Trophoblast cell (in vitro differentiated cells and primary cell): ENCODE measurements around the gene ENPP7.
A peak's percentile ranks its signal among the peaks of the same experiment; 100 is the strongest.

ENCODE experiments used
- DNase-seq, 2 donors: peaks; one replicate each; pipeline ENCODE4 v3.0.0-alpha.2; 2016
- H2AFZ ChIP-seq: 2 replicates; pipeline ENCODE4 v1.6.1; 2013; ENCODE audit warnings: low read length, moderate library complexity, mild to moderate bottlenecking; ENCODE audit not compliant: insufficient read depth, poor library complexity
- H2AK5ac ChIP-seq: 2 replicates; pipeline ENCODE4 v1.6.1; 2013; ENCODE audit warnings: mild to moderate bottlenecking, low read length
- H2BK120ac ChIP-seq: 2 replicates; pipeline ENCODE4 v1.6.1; 2013; ENCODE audit warnings: low read length, mild to moderate bottlenecking, moderate library complexity; ENCODE audit not compliant: insufficient read depth, poor library complexity
- H2BK12ac ChIP-seq: 2 replicates; pipeline ENCODE4 v1.6.1; 2013; ENCODE audit warnings: mild to moderate bottlenecking, low read length, moderate library complexity
- H2BK5ac ChIP-seq: 2 replicates; pipeline ENCODE4 v1.6.1; 2013; ENCODE audit warnings: low read length, low read depth, moderate library complexity, mild to moderate bottlenecking; ENCODE audit not compliant: poor library complexity
- H3K14ac ChIP-seq: 2 replicates; pipeline ENCODE4 v1.6.1; 2013; ENCODE audit warnings: mild to moderate bottlenecking, low read length
- H3K18ac ChIP-seq: 2 replicates; pipeline ENCODE4 v1.6.1; 2013; ENCODE audit warnings: mild to moderate bottlenecking, low read length
- H3K23ac ChIP-seq: 2 replicates; pipeline ENCODE4 v1.6.1; 2013; ENCODE audit warnings: low read length
- H3K27ac ChIP-seq: 2 replicates; pipeline ENCODE4 v1.5.1; 2013; ENCODE audit warnings: low read depth, mild to moderate bottlenecking, inconsistent platforms, low read length, moderate library complexity
- H3K27me3 ChIP-seq: 2 replicates; pipeline ENCODE4 v1.6.1; 2013; ENCODE audit warnings: inconsistent platforms, mild to moderate bottlenecking, low read length, moderate library complexity; ENCODE audit not compliant: insufficient read depth
- H3K36me3 ChIP-seq, 2 experiments: 1 replicate in 1 of 2; 2 replicates in 1 of 2; pipeline ENCODE4 v1.6.1; 2013; ENCODE audit warnings: low read length in 2 of 2, mild to moderate bottlenecking in 2 of 2, moderate library complexity in 1 of 2; ENCODE audit not compliant: insufficient read depth in 2 of 2, control insufficient read depth in 1 of 2
- H3K4ac ChIP-seq: 2 replicates; pipeline ENCODE4 v1.6.1; 2013; ENCODE audit warnings: low read depth, mild to moderate bottlenecking, low read length, moderate library complexity
- H3K4me1 ChIP-seq, 2 experiments: 1 replicate in 1 of 2; 2 replicates in 1 of 2; pipeline ENCODE4 v1.6.1; 2013; ENCODE audit warnings: low read length in 2 of 2, mild to moderate bottlenecking in 2 of 2, moderate library complexity in 1 of 2; ENCODE audit not compliant: insufficient read depth in 2 of 2, control insufficient read depth in 1 of 2
- H3K4me2 ChIP-seq: 2 replicates; pipeline ENCODE4 v1.6.1; 2013; ENCODE audit warnings: inconsistent platforms, mild to moderate bottlenecking, low read length, moderate library complexity
- H3K4me3 ChIP-seq: 2 replicates; pipeline ENCODE4 v1.5.1; 2013; ENCODE audit warnings: mild to moderate bottlenecking, low read depth, low read length, inconsistent platforms
- H3K79me1 ChIP-seq: one replicate; pipeline ENCODE4 v1.6.1; 2013; ENCODE audit warnings: low read length
- H3K79me2 ChIP-seq: 2 replicates; pipeline ENCODE4 v1.6.1; 2013; ENCODE audit warnings: low read length, mild to moderate bottlenecking; ENCODE audit not compliant: control insufficient read depth, insufficient read depth, poor library complexity
- H3K9ac ChIP-seq: 2 replicates; pipeline ENCODE4 v1.6.1; 2013; ENCODE audit warnings: mild to moderate bottlenecking, low read length
- H3K9me3 ChIP-seq: 2 replicates; pipeline ENCODE4 v1.6.1; 2013; ENCODE audit warnings: low read depth, mild to moderate bottlenecking, control low read depth, inconsistent platforms, low read length; ENCODE audit not compliant: insufficient read depth
- H4K12ac ChIP-seq: 2 replicates; pipeline ENCODE4 v1.6.1; 2013; ENCODE audit warnings: low read depth, mild to moderate bottlenecking, low read length, moderate library complexity
- H4K8ac ChIP-seq: 2 replicates; pipeline ENCODE4 v1.6.1; 2013; ENCODE audit warnings: low read depth, mild to moderate bottlenecking, low read length, moderate library complexity
- H4K91ac ChIP-seq: one replicate; pipeline ENCODE4 v1.6.1; 2013; ENCODE audit warnings: low read depth, mild to moderate bottlenecking, low read length, moderate library complexity
- WGBS: extraction: QIAGEN DNeasy Blood & Tissue Kit; methylation state at CpG from one replicate; pipeline ENCODE4 v1.1.7; 2013; ENCODE audit warnings: missing lambda C conversion rate; ENCODE audit not compliant: insufficient read length, insufficient coverage; ENCODE audit errors: extremely low coverage; 5-methylcytosine and 5-hydroxymethylcytosine counted together

ENPP7 gene

DNA sequence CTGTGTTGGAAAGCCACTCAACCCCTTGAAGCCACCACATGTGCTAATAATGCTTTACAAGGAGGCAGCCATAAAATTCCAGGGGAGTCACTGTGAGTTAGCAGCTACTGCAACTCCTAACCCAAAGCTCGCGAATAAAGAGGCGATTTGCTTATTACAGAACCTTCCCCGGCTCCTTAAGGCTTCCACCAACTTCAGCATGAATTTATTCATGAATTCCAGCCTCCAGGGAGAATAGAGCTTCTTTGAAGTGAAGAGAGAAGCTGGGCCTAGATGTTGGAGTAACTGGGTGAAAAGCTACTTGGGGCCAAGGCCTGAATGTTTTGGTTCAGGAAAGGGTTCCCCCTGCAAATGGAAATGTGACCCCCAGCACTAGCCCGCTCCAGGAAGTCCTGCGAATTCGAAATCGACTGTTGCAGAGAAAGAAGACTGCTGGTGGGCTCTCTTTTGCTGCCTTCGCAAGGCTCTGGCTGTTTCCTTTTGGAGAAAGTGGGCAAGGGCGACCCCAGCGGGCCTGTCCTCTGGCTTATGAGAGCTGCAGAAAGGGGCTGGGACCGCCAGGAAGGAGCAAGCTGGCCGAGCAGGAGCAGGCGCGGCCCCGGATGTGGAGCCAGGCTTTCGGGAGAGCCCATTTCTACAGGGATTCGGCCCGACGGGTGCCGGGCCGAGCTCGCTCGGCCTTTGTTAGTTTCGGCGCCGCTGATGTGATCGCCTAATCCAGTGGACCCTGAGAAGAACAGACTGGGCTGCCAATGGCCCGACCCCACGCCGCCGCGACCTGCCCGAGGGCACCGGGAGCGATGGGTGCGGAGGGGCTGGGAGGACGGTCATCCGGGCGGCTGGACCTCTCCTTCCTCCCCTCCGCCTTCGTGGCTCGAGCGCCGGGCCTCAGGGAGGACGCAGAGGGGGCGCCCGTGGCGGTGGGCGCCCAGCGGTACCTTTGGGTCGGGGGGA, 58.5 kb downstream of the ENPP7 start:
- H2BK12ac ChIP-seq = no peak overlapping the region
- H4K91ac ChIP-seq = no peak overlapping the region
- peaks cover 11 to 16% of the 10 kb centered on the region in 2 experiments for H3K36me3 ChIP-seq
- no peak overlapping the region for H3K27ac ChIP-seq
- no peak overlapping the region for H3K18ac ChIP-seq
- no peak overlapping the region for H3K4ac ChIP-seq
- no peak overlapping the region for H2BK5ac ChIP-seq
- H3K4me3 ChIP-seq = no peak overlapping the region
- H3K79me1 ChIP-seq = peaks cover 5% of the 10 kb centered on the region
- H3K23ac ChIP-seq = no peak overlapping the region
- no CpG with 5 or more reads among the region's 52 CpGs for WGBS
- peak overlapping the region; percentile 9 for H4K8ac ChIP-seq
- peak overlapping the region; percentile 49 for H3K4me2 ChIP-seq
- H4K12ac ChIP-seq = no peak overlapping the region
- H3K9ac ChIP-seq = no peak overlapping the region
- H3K79me2 ChIP-seq = no peaks in the 10 kb centered on the region
- H3K27me3 ChIP-seq = peaks cover 53% of the 10 kb centered on the region
- peaks cover 10% of the 10 kb centered on the region for H3K9me3 ChIP-seq
- no peak overlapping the region for H2BK120ac ChIP-seq
- peaks cover 6 to 13% of the 10 kb centered on the region in 2 experiments for H3K4me1 ChIP-seq
- H3K14ac ChIP-seq = no peak overlapping the region
- no peak for DNase-seq
- H2AK5ac ChIP-seq = no peak overlapping the region
- H2AFZ ChIP-seq = peak overlapping the region; percentile 77

GRCh38 chr17:79789943-79790804, 59.4 kb downstream of the ENPP7 start:
- H3K9me3 ChIP-seq = peaks cover 10% of the 10 kb centered on the region
- peak overlapping the region; percentile 49 for H3K4me2 ChIP-seq
- no peak overlapping the region for H2BK5ac ChIP-seq
- H2BK120ac ChIP-seq = no peak overlapping the region
- H3K14ac ChIP-seq = no peak overlapping the region
- no peak overlapping the region for H3K18ac ChIP-seq
- no peak overlapping the region for H3K27ac ChIP-seq
- H4K8ac ChIP-seq = peak overlapping the region; percentile 9
- WGBS = no CpG with 5 or more reads among the region's 74 CpGs
- no peak overlapping the region for H3K4ac ChIP-seq
- peak in 1 of 2 donors; percentile 27 for DNase-seq
- no peak overlapping the region for H3K4me3 ChIP-seq
- peak overlapping the region; percentile 77 for H2AFZ ChIP-seq
- H3K79me1 ChIP-seq = peaks cover 5% of the 10 kb centered on the region
- H4K91ac ChIP-seq = no peak overlapping the region
- H3K27me3 ChIP-seq = peaks cover 62% of the 10 kb centered on the region
- peaks cover 6 to 13% of the 10 kb centered on the region in 2 experiments for H3K4me1 ChIP-seq
- H2AK5ac ChIP-seq = no peak overlapping the region
- peaks cover 6 to 7% of the 10 kb centered on the region in 2 experiments for H3K36me3 ChIP-seq
- no peak overlapping the region for H3K23ac ChIP-seq
- no peak overlapping the region for H3K9ac ChIP-seq
- no peaks in the 10 kb centered on the region for H3K79me2 ChIP-seq
- H2BK12ac ChIP-seq = no peak overlapping the region
- H4K12ac ChIP-seq = no peak overlapping the region

DNA sequence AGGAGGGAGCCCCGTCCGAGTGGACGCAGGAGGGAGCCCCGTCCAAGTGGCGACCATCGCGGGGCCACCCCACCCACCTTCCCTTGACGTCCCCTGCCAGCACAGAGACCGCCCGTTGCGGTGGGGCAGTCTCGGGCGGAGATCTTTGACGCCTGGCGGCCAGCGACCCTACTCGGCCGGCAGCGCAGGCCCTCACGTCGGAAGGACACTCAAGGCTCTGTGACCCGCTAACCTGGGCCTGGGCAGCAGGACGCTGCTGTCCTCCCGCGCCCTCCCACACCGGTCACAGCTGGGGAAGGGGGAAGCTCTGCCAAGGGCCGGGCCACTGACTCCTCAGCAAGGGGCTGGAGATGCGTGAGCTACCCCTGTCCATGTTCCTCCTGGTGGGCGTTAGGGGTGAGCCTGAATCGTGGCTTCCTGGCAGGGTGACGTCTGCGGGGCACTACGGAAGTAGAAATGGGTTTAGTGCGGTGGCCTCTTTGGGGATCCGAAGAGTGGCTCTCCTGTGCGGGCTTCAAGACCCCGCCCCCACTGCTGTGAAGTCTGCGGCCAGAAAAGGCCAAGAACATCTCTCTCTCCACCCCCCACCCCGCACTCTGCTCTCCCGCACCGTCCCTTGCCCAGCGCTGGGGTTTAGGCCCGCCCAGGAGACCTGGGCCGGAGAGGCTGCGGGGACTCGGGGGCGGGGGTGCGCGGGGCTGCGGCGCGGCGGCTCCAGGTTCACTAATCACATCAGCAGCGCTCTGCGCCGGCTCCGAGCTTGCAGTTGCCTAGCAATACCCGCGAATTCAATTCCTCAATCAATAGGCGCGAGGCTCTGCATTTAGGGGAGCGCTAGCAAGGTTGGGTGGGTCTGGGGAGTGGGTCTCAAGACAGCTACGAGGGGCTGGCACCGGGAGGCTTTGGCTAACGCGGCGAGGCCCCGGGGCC, 60.3 kb downstream of the ENPP7 start:
- Histone ChIP-seq H3K4me2 (no peak overlapping the region), H3K9ac (no peak overlapping the region), H3K4me3 (no peak overlapping the region), H3K9me3 (peaks cover 10% of the 10 kb centered on the region), H2BK5ac (no peak overlapping the region), H2BK120ac (no peak overlapping the region), H3K27ac (no peak overlapping the region), H3K36me3 (peaks cover 0 to 6% of the 10 kb centered on the region in 2 experiments), H4K8ac (no peak overlapping the region), H4K12ac (no peak overlapping the region), H2BK12ac (no peak overlapping the region), H3K27me3 (peaks cover 69% of the 10 kb centered on the region), H2AK5ac (no peak overlapping the region), H2AFZ (no peak overlapping the region), H3K4ac (no peak overlapping the region), H3K18ac (no peak overlapping the region), H3K14ac (no peak overlapping the region), H4K91ac (no peak overlapping the region), H3K23ac (no peak overlapping the region), H3K79me2 (no peaks in the 10 kb centered on the region), H3K4me1 (peaks cover 6 to 13% of the 10 kb centered on the region in 2 experiments), H3K79me1 (peaks cover 5% of the 10 kb centered on the region)
- WGBS = no CpG with 5 or more reads among the region's 68 CpGs
- no peak for DNase-seq
